KBM-7 (cell line): ENCODE results near the gene FREM1.

Experiments used
- DNase-seq: peaks from one replicate; pipeline ENCODE4 v3.0.0-alpha.2; 2015
- in situ Hi-C: fragments of 300-500 bp; cut with MboI; formaldehyde crosslinking; loops from 2 replicates; pipeline ENCODE4 v1.14.3; 2020; ENCODE audit warnings: low sequenced_read_pairs, low pct_unique_long_range_greater_than_20kb, mixed read lengths

FREM1 gene

DNA sequence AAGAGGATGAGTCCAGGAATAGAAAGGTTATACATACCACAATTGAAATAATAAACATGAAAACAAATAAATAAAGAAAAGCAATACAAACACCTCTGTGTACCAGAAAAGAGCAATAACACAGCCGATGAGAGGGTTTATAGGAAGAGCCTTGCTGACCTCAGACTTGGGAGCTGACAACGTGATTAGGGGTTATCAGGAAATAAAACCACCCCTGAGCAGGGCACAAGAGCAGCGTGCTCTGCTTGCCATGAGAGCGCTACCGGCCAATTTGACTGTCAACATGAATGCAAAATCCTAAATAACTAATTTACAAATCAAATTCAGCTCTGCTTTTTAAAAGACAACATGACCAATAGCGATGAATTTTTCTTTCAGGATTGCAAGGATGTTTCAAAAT, 2.6 kb upstream of the FREM1 start:
- in situ Hi-C loops: no loop called here
- no peak for DNase-seq

DNA sequence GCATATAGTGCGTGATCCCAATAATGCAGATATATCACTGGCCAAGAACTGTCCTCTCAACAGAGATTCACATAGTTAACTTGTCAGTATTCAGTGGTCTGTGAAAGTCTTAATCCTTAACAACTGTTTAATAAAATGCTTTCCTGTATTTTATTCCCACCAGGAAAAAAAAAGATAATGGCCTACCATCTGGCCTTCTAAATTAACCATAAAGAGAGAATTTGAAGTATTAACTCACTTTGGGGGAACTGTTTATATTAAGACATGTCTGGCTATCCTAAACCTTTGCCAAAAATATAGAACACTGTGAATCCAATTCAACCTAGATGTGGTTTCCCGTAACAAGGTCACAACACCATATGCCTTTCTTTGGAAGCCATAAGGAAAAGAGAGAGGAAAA, 818 bp upstream of the FREM1 start:
- in situ Hi-C loops: no loop called here

DNA sequence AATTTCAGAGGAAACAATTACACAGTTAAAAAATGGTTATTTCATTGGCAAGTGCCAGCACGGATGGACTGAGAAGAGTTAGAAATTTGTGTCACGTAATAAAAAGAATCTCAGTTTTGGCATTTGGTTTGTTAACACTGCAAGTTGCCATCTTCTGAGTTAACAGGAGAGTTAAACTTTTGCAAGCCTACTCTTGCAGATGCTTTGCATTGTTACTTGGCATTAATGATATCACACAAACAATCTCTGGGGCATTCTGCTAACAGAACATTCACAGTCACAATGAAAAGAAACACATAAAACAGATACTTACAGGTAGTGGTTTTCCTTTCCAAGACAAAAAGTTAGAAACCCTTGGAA, 647 bp downstream of the FREM1 start:
- in situ Hi-C loops: no loop called here
- no peak for DNase-seq

More for the DNA sequence above, 818 bp upstream of the FREM1 start:
- DNase-seq: no peak

DNA sequence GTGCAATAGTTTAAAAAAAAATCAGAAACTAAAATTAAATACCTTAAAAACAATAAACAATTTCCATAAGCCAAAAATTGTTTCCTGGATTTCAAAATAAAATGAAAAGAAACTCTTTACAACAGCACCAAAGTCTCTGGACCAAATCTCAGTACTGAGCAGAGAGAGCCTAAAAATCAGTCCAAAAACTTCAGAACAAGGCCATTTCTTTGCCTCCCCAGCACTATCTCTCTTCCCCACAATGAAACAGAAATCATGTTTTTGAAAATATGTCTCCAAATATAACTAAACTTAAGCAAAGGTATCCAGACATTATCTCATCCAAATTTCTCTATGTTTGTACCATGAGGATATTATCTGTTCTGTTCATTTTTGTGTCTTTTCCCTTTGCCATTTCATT, 1.0 kb downstream of the FREM1 start:
- DNase-seq: no peak
- in situ Hi-C loops: no loop called here

DNA sequence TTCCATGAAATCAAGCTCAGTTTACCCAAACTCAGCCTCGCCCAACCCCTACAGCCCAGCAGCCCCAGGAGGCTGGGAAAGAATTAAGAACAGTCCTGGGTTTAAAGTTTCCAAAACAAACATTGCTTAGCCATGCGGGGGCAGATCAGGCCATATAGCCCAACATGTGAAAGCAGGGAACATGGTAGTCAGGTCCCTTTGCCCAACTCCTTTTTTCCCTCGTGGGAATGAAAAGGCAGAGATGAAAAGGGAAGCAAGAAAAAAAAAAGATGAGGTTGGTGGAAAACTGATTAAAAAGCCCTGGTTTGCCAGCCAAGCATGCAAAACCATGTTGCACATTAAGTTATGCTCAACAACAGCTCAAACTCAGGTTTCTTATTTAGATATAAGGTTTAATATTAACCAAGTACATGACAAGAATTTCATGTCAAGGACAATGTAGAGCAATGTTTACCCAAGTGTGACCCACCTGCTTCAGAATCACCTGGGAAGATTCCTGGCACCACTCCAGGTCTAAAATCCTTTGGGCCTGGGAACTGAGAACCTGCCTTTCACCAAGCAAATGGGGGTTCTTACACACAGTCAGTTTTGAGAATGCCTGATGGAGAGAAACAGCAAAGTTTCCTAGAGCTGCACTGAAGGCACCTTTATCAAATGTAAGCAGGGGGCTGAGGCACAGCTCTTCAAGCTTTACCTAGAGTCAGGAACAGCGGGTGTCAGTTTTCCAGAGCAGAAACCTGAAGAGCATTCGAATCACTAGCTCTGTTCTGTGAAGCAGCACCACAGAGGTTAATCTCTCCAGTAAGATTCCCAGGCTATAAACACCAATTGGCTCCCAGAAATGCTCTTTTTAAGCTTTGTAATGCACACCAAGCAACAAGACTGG, 1.7 kb downstream of the FREM1 start:
- no peak for DNase-seq
- in situ Hi-C loops: no loop called here

DNA sequence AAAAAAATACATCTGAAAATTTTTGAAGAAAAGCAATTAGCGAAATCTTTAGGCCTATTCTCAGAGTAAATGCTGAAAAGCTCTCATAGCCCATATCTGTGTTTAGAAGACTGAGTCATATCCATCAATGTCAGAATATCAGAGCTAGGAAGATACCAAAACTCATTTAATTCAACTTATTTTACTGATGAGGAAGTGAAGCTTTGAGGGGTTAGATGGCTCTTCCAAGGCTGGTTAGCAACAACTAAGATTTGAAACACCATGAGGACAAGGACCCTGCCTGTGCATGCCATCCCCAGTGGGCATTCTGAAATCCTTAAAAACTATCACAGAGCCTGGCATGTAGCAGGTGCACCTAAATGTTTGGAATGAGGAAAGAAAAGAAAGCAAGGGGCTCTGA, 2.5 kb downstream of the FREM1 start:
- in situ Hi-C loops: no loop called here
- no peak for DNase-seq

DNA sequence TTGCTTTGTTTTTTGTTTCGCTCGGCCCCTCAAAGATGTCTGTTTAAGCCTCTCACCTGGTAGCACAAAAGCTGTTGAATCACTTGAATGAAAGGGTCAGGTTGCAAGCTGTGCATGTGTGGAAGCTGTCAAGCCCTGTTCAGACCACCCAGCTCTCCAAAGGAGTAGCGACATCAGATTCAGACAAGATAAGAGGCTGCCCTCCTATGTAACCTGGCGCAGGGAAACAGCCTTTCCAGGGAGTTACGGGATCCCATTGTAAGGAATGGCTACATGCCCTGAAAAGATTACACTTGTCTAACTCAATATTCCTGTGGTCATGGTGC, 2.9 kb downstream of the FREM1 start:
- in situ Hi-C loops: no loop called here
- no peak for DNase-seq

DNA sequence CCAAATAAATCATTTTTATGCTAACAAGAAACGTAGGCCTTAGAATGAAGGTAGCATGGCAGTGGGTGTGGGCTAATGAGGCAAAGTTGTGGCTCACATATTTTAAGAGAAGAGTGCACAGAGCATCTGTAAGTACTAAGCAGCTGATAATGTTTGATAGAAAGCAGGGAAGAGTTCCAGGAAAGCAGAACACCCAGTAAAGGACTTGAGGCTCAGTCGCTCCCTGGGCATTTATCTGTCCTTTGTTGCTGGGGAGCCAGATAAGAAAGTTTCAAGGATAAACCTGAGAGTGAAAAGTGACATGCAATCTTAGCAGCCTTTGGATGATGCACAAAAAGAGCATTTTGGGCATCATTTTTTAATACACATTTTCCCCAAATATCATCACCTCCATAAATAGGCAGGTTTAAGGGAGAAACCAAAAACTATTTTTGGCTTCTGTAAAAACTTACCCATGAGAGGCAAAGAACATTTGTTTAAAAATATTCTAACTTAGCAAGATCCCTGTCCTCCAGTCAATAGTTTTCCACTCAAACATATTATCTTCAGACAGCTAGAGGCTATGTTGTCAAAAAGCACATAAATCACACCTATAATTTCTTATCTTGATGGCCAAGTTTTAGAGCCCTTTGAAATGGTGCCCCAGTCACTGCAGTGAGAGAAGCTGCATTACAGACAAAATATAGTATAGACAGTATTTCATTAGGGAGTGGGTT, 3.4 kb downstream of the FREM1 start:
- in situ Hi-C loops: no loop called here
- DNase-seq: no peak

DNA sequence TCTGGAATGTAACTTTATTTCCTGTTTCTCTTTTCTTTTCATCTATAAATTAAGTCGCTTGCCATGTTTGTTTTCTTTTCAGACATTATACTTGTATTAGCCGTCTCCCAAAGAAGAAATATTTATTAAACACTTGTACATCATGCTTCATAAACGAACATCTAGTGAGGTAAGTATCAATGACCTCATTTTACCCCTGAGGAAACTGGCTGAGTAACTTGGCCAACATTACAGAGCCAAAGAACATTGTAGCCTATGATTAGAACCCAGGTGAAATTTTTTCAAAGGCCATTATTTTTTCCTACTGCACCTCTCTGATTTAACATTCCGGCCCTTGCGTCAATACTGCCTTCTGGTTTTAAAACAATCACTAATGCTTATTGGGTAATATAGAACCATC, 4.2 kb downstream of the FREM1 start:
- in situ Hi-C loops: no loop called here
- DNase-seq: no peak

DNA sequence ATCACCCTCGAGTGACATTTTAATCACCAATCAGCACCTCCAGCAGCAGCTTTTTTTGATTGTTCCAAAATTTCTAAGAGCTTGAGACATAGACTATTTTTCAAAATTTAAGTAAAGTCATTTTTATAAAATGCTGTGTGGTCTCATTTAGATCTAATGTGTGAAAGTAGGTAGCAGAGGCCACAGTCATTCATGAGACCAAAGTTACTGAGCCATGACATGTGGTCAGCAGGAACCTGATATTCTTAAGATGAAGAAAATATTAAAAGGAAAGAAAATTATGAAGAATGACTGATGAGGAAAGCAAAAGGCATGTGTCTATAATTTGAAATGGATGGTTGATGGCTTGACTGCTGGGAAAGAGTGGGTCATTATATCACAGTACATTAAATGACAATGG, 7.2 kb downstream of the FREM1 start:
- DNase-seq: no peak
- in situ Hi-C loops: no loop called here

DNA sequence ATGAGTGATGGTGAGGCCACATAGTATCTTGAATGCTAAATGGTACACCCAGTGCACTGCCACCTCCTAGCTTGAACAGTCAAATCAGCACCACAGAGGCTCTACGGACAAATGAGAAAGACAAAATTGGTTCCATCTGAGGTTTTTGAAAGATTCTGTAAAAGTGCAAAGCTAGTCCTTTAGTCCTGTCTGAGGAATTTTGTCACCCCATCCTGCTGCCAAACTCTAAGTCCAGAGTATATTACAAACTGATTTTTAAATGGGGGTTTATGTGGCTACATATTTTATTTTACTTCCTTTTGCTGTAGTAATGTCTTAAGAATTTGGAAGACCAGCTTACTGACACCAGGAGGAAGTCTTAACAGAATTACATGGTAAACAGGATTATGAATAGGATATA, 7.7 kb downstream of the FREM1 start:
- in situ Hi-C loops: no loop called here
- no peak for DNase-seq

DNA sequence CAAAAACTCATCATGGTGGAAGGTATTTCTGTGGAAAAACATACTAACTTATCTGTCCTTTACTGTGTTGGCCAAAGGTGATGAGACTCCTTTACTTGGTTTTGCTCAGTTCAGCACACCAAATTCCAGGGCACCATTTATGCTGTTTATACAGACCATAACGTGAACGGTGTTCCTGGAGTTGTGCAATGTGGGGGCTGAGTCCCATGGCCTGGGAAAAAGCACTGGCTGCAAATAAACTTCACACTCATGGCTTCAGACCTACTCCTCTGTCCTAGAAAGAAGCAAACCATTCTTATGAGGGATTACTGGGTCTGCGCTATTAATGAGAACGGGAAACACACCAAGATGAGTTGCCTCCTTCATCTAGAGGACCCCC, 10.4 kb downstream of the FREM1 start:
- DNase-seq: no peak
- in situ Hi-C loops: no loop called here

DNA sequence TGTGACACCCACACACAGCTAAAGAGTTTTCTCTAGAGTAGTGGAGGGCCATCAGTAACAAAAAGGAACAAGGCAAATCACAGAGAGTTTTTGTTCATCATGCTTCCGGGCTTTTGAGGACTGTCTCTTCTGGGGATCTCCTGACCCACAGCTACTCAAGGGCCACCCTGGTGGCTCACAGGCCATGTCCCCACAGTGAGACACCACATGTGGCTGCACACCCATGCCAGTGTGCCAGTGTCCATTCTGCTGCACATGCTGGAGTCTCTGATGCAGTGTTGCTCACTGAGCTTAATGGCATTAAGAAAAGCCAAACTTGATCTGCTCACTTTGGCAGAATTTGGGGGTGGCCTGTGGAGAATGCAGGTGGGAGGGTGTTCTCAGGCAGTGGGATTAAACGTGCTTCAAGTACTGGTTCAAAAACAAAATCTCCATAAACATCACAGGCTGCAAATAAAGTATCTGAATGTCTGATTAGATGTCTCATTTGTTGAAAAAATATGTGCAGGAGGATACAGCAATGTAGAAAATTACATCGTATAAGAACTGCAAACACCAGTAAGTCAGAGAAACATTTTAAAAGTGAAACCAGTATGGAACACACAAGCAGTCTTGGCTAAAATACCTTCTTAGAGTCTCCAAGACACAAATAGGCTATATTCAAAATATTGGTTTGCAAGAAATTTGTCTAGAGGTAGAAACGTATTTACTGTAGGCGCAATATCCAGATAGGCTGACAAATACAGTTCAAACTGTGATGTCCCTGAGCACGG, 11.0 kb downstream of the FREM1 start:
- in situ Hi-C loops: no loop called here

DNA sequence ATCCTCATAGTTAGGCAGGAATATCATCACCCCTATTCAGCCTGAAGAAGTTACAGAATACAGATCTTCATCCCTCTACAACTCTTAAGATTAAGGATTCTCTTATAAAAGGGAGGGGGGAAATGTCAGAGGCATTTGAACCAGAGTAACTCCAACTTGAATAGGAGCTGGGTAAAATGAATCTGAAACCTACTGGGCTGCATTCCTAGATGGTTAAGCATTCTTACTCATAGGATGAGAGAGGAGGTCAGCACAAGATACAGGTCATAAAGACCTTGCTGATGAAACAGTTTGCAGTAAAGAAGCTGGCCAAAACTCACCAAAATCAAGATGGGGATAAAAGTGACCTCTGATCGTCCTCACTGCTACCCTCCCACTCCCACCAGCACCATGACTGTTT, 14.4 kb downstream of the FREM1 start:
- no peak for DNase-seq
- in situ Hi-C loops: no loop called here

More for the DNA sequence above, 11.0 kb downstream of the FREM1 start:
- DNase-seq: no peak

DNA sequence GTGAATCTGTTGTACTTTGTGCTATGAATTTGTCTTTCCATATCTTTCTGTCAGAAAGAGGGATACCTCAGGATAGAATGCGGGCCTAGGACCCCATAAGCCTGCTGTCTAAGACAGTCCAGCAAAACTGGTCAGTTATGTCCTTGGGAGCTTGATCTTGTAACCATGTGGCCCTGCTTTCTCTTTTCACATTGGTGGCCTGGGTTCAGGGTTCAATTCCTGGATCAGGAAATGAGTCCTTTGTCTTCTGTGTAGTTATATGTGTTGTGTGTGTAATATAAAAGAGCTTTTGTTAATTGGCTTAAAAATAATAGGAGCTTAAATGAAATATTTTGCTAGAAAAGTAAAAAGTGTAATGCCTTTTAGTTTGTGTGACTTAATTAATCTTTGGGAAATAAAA, 16.9 kb downstream of the FREM1 start:
- in situ Hi-C loops: no loop called here
- DNase-seq: no peak

DNA sequence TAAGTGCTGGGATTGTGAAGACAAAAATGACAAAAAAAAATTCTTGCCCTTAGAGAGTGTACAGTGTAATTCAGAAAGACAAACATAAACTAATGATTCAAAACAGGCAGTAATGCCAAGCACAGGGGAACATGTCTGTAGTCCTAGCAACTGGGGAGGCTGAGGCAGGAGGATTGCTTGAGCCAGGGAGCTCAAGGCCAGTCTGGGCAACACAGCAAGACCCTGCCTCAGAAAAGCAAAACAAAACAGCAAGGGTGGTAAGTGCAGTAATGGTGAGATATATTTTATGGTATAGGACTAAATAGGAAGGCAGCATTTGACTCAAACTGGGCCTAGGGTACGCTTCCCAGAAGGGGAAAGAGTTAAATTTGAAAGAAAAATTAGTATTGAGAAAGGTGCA, 18.9 kb downstream of the FREM1 start:
- in situ Hi-C loops: no loop called here
- DNase-seq: no peak

DNA sequence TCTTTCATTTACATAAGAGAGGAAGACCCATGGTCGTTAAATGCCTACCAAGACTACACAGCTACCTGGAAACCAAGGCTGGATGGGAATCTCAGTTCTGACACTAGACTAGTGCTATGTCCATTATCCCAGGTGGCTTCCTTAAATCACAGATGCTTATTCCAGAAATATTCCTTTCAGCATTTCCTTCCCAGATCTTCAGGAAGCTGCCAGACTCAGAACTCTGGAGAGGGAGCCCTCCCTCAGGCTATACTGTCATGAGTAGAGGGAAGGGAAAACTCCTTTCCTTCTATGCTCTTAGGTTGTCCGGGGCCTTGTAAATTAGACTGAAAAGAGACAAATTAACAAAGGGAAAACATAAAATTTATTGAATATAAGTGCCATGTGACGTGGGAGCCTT, 20.8 kb downstream of the FREM1 start:
- DNase-seq: no peak
- in situ Hi-C loops: no loop called here

DNA sequence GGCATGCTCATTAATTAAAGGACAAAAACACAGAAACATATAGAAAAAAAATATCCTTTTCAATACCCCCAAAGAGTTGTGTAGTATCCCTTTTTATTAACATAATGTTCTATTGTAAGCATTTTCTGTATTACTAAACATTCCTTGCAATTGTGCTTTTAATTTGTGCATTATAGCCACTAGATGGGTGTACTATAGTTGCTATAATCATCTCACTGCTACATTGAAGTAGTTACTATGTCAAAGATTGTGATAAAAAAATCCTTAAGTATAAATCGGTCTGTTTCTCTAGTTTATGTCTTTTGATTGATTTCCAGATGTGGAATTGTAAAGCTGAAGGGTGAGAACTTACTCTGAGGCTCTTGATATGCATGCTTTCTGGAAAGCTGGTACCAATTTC, 21.4 kb downstream of the FREM1 start:
- DNase-seq: no peak
- in situ Hi-C loops: no loop called here

DNA sequence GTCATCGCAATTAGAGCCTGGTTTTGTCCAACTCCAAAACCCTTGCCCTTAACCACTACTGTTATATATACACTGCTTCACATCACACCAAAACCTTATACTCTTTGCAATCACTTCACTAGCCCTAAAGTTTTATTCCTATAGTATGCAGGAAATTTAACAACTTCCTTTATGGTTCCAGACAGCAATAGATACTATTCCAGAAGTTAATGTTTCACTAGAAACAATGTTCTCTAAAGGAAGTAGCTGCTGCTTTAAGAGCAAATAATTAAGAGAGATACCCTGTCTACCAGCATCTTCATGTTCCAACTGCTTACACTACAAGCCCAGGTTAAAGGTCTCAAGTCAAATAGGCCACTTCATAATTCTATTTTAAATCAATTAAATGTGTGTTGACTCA, 22.0 kb downstream of the FREM1 start:
- in situ Hi-C loops: no loop called here

DNA sequence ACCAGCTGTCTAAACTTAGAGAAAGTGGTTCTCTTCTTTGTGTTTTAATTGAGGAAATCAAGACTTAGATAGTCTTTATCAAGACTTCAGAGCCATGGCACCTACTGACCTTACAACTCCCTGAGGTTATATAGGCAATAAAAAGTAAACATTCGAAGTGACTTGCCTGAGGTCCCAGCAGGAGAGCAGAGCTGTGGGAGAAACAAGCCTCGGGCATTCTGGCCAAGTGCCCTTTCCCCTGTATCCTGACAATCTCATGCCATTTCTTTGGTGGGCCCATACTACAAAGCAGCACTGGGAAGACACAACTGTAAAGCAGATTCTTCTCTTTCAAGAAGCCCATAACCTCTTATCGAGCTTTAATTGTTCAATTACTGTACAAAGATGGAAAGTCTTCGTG, 23.1 kb downstream of the FREM1 start:
- in situ Hi-C loops: no loop called here
- DNase-seq: no peak

More for the DNA sequence above, 22.0 kb downstream of the FREM1 start:
- no peak for DNase-seq
